Loucy (cell line): Measurements from ENCODE around the gene EPHB1.

ENCODE experiments used
- H2AFZ ChIP-seq: fragments of 200-600 bp; sonication (generic); 2 replicates; pipeline ENCODE4 v1.6.0; 2016; ENCODE audit warnings: antibody characterized with exemption, mild to moderate bottlenecking, low read length, moderate library complexity
- H3F3A ChIP-seq: fragments of 200-600 bp; 2 replicates; pipeline ENCODE4 v1.6.0; 2016; ENCODE audit warnings: antibody characterized with exemption, low read depth, mild to moderate bottlenecking
- H3K27me3 ChIP-seq: fragments of 200-600 bp; sonication (generic); 2 replicates; pipeline ENCODE4 v1.6.1; 2014; ENCODE audit warnings: low read length, mild to moderate bottlenecking; ENCODE audit not compliant: insufficient read depth, poor library complexity, severe bottlenecking
- H3K36me3 ChIP-seq: fragments of 200-600 bp; sonication (generic); 2 replicates; pipeline ENCODE4 v1.6.1; 2016; ENCODE audit warnings: low read length; ENCODE audit not compliant: insufficient read depth
- H3K4me1 ChIP-seq: fragments of 200-600 bp; sonication (generic); 2 replicates; pipeline ENCODE4 v1.5.1; 2014; ENCODE audit warnings: low read length, mild to moderate bottlenecking; ENCODE audit not compliant: insufficient read depth, poor library complexity, severe bottlenecking
- H3K4me2 ChIP-seq: fragments of 200-600 bp; sonication (generic); 2 replicates; pipeline ENCODE4 v1.6.0; 2014; ENCODE audit warnings: antibody characterized with exemption, low read length, low read depth, mild to moderate bottlenecking; ENCODE audit not compliant: poor library complexity, severe bottlenecking
- H3K4me3 ChIP-seq: fragments of 200-600 bp; sonication (generic); 2 replicates; pipeline ENCODE4 v1.5.1; 2014; ENCODE audit warnings: low read length, mild to moderate bottlenecking, mixed read lengths; ENCODE audit not compliant: poor library complexity, severe bottlenecking
- H3K79me2 ChIP-seq: fragments of 200-600 bp; sonication (generic); 2 replicates; pipeline ENCODE4 v1.6.1; 2014; ENCODE audit warnings: low read length; ENCODE audit not compliant: insufficient read depth
- H3K9ac ChIP-seq: fragments of 200-600 bp; sonication (generic); 2 replicates; pipeline ENCODE4 v1.6.0; 2014; ENCODE audit warnings: mild to moderate bottlenecking, low read depth, low read length, moderate library complexity; ENCODE audit not compliant: poor library complexity, severe bottlenecking
- H3K9me2 ChIP-seq: fragments of 200-600 bp; sonication (generic); replicated peaks from 2 replicates; pipeline ENCODE4 v1.6.1; 2016; ENCODE audit warnings: low read depth, low read length, mixed read lengths
- H3K9me3 ChIP-seq: fragments of 200-600 bp; sonication (generic); 2 replicates; pipeline ENCODE4 v1.6.1; 2014; ENCODE audit warnings: mild to moderate bottlenecking, antibody characterized with exemption, low read length, low read depth; ENCODE audit not compliant: insufficient read depth
- H4K20me1 ChIP-seq: fragments of 200-600 bp; sonication (generic); 2 replicates; pipeline ENCODE4 v1.6.0; 2014; ENCODE audit warnings: antibody characterized with exemption, low read length, mild to moderate bottlenecking; ENCODE audit not compliant: insufficient read depth, poor library complexity, severe bottlenecking
- EZH2phosphoT487 ChIP-seq: fragments of 200-600 bp; IDR thresholded peaks from 2 replicates; pipeline ENCODE4 v1.6.1; 2018; ENCODE audit warnings: antibody characterized with exemption, mild to moderate bottlenecking, moderate library complexity, borderline replicate concordance
- TF ChIP-seq, protein P1 (sequence below): fragments of 200-600 bp; sonication (generic); conservative IDR thresholded peaks from 2 replicates; pipeline ENCODE4 v1.5.1; 2014; ENCODE audit warnings: mild to moderate bottlenecking, antibody characterized with exemption, low read length

The EPHB1 gene

DNA sequence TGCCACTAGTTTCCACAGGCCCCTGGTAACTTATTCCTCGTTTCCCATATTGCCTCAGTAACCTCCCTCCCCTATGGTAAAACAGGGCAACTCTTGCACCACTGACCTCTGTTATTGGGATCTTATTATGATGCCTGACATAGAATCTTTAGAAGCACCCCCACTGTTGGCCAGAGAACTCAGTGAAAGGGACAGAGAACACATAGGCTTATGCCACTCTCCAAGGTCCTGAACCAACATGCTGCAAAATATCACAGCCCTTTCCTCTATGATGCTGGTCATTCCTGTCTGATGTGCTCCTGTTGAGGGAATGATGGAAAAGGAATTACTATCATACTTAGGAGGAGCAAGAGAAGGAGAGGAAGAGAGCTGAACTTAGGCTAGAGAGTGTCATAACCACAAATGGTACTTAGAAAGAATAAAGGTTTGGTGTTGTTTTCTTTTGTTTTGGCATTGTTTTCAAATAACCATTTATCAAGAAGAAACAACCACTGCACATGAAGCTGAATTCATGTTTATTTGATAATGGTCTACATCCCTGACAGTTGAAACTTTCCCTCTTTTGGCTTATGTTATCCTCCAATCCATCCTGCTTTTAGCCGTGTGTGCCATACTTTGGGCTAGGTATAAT is 330.2 kb downstream of the EPHB1 start:
- Histone ChIP-seq H3K4me1 (no peaks in the 10 kb centered on the region), H3K36me3 (no peaks in the 10 kb centered on the region), H3K4me3 (no peak overlapping the region), H3F3A (no peaks in the 10 kb centered on the region), H3K9me3 (no peaks in the 10 kb centered on the region), H2AFZ (no peak overlapping the region), H3K79me2 (no peaks in the 10 kb centered on the region), H3K9ac (no peak overlapping the region), H3K9me2 (no peaks in the 10 kb centered on the region), H3K4me2 (no peak overlapping the region), H4K20me1 (no peaks in the 10 kb centered on the region), H3K27me3 (no peaks in the 10 kb centered on the region)
- TF ChIP-seq, protein P1, sequence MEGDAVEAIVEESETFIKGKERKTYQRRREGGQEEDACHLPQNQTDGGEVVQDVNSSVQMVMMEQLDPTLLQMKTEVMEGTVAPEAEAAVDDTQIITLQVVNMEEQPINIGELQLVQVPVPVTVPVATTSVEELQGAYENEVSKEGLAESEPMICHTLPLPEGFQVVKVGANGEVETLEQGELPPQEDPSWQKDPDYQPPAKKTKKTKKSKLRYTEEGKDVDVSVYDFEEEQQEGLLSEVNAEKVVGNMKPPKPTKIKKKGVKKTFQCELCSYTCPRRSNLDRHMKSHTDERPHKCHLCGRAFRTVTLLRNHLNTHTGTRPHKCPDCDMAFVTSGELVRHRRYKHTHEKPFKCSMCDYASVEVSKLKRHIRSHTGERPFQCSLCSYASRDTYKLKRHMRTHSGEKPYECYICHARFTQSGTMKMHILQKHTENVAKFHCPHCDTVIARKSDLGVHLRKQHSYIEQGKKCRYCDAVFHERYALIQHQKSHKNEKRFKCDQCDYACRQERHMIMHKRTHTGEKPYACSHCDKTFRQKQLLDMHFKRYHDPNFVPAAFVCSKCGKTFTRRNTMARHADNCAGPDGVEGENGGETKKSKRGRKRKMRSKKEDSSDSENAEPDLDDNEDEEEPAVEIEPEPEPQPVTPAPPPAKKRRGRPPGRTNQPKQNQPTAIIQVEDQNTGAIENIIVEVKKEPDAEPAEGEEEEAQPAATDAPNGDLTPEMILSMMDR, result no peak
- TF ChIP-seq EZH2phosphoT487, result no peak

DNA sequence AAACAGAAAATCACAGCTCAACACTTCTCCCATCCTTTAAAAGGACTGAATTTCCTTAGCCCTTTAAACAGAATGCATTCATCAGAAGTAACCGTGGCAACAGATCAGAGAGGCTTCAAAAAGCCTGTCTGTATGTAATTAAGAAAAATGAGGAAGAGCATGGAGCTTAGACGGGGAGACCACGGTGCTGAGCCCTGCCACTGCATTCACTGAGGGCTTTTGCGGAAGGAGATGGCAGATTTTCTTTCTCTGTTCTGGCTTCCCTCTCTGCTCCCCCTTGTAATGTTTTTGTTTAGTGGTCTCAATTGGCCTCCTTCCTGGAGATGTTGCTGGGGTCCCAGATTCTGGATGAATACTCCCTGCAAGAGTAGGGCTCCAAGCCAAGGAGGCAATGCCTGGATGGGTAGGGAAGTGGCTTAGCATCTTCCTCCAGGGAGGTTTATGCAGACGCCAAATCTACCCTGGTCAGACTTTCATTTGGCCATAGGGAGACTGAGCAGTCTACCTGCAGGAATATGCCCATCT is 332.9 kb downstream of the EPHB1 start:
- no peak for TF ChIP-seq EZH2phosphoT487
- TF ChIP-seq, protein P1, result no peak

DNA sequence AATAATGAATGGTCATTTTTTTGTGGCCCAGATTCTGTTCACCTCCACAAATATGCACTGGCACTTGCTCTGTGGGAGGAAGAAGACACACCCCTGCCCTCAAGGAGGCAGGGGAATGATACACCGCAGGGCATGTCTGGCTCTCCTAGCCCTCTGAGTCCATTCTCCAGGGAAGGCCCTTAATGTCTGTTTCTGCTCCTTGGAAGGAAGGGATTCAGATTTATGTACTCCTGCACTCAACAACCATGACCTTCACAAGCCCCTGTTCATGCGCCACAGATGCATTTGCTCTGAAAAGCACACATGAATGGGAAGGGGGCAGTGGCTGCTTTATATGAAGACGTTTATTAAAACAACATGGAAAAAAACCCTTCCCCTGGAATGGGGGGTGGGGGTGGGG is 333.8 kb downstream of the EPHB1 start:
- Histone ChIP-seq H3K4me3 (no peak overlapping the region), H3K4me2 (no peak overlapping the region), H4K20me1 (no peaks in the 10 kb centered on the region), H3K79me2 (no peaks in the 10 kb centered on the region), H3K36me3 (no peaks in the 10 kb centered on the region), H3K9ac (no peak overlapping the region), H3K4me1 (no peaks in the 10 kb centered on the region), H3K9me2 (no peaks in the 10 kb centered on the region), H3K27me3 (no peaks in the 10 kb centered on the region), H2AFZ (no peak overlapping the region), H3F3A (no peaks in the 10 kb centered on the region), H3K9me3 (no peaks in the 10 kb centered on the region)
- TF ChIP-seq, protein P1, result no peak
- TF ChIP-seq EZH2phosphoT487, result no peak

More for the DNA sequence above, 332.9 kb downstream of the EPHB1 start:
- H3K27me3 ChIP-seq, result no peaks in the 10 kb centered on the region
- H3K79me2 ChIP-seq, result no peaks in the 10 kb centered on the region
- H3K4me2 ChIP-seq, result no peak overlapping the region
- H3K4me3 ChIP-seq, result no peak overlapping the region
- no peaks in the 10 kb centered on the region for H3K36me3 ChIP-seq
- no peaks in the 10 kb centered on the region for H3K4me1 ChIP-seq
- H3K9ac ChIP-seq, result no peak overlapping the region
- no peaks in the 10 kb centered on the region for H3K9me2 ChIP-seq
- H3F3A ChIP-seq, result no peaks in the 10 kb centered on the region
- H3K9me3 ChIP-seq, result no peaks in the 10 kb centered on the region
- no peak overlapping the region for H2AFZ ChIP-seq
- no peaks in the 10 kb centered on the region for H4K20me1 ChIP-seq
